Measurements from ENCODE around the gene ZNF426.
"Not testable (repeated sequence)": the region's sequence is repeated elsewhere in the genome, so short reads cannot be mapped to it uniquely, and the experiment has no call there.

Gene ZNF426

DNA sequence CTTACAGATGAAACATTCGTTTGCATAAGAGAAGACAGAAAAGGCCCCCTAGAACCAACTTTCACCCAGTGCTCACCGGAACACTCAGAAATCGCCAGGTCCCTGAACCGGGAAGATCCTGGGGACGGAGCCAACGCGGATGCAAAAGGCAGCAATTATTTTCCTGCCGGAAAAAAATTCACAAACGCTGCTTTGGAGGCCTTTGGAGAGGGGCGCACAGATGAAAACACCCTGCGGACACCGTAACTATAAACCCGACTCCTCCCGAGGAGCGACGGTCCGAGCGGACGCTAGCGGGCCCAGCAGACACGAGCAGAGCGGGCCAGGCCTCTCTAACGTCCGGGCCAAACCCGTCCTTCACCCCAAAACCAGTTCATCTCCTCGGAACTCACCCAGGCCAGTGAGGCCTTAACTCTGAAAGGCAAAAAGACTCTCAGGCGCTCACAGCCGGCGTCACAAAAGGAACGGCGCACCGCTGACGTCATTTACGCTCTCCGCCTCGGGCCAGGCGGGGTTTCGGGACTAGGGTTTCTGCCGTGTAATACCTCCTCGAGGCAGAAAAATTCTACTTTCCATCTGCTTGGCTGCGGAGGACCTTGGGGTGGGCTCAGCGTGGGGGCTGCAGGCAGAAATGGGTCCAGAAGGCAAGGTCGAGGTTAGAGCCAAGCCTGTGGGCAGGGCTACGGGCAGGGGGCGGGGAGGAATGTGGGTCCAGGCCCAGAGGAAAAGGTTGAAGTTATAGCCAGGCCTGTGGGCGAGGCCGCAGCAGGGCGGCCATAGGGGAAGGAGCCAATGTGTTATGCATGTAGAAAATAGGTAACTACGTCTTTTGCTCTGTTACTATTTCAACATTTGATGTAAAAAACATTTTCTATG, at the start of gene ZNF426:
Gene ZNF426 (minus strand): TSS at position 463 of the 876 bp plus-strand sequence. CDS start 2,413 bp downstream, outside the sequence.
- DNase-seq (ENCODE audit: low read depth) = peak; percentile 80

DNA sequence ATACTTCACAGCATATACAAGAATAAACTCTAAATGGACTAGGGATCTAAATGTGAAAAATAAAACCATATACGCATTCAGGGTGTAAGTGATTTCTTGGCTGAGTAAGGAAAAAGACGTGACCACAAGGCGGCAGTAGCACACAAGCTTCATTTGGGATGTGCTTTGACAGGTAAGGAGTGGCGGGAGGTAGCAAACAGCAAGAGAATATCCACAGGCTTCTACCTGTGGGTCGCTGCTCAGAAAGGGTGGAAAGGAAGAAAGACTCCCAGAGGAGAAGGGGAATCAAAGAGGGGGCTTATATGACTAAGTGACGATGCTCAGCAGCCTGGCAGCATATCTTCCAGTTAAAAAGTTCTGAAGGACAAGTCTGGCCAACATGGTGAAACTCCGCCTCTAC, 48.3 kb upstream of the ZNF426 start:
- DNase-seq (ENCODE audit: low read depth) = peak; percentile 57

DNA sequence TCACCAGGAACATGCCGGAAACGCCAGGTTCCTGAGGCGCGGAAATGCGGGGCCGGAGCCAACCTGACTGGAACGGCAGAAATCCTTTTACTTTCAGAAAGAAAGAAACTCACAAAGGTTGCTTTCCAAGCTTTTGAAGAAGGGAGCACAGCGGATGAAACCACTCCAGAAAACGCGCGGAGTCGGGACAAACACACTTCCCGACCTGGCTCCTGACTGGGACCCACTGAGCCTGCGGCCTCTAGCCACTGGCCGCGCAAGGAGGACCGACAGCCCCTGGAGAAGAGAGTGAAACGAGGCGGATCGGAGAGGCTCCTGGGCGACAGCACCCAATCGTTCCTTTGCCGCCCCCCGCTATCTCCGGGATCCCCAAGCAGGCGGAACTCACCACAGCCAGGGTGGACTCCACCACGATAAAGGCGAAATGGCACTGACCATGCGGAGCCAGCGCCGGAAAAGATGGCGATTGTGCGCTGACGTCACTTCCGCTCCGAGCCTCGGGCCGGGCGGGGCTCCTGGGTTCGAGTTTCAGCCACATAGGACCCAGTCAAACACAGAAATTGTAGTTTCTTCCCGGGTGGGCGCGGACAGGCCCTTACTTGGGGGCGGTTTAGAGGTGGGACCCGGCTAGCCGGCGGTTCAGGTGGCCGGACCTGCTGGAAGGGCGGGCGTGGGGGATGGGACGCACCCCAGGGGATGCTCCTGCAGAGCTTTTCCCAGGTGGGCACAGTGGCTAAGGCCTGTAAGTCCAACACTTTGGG, 45.8 kb upstream of the ZNF426 start, which contains the start of gene ZNF121:
Gene ZNF121 (minus strand): TSS at position 432 of the 761 bp plus-strand sequence. CDS start 16,407 bp downstream, outside the sequence.
- peak; percentile 81 for DNase-seq (ENCODE audit: low read depth)

DNA sequence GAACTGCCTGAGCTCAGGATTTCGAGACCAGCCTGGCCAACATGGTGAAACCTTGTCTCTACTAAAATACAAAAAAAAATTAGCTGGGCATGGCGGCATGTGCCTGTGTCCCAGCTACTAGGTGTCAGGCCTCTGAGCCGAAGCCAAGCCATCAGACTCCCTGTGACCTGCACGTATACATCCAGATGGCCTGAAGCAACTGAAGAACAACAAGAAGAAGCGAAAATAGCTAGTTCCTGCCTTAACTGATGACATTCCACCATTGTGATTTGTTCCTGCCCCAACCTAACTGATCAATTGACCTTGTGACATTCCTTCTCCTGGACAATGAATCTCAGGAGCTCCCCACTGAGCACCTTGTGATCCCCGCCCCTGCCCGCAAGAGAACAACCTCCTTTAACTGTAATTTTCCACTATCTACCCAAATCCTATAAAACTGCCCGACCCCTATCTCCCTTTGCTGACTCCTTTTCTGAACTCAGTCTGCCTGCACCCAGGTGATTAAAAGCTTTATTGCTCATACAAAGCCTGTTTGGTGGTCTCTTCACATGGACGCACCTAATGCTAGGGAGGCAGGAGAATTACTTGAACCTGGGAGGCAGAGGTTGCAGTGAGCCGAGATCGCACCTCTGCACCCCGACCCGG, 43.8 kb upstream of the ZNF426 start:
- not testable (repeated sequence) for DNase-seq (ENCODE audit: low read depth)

DNA sequence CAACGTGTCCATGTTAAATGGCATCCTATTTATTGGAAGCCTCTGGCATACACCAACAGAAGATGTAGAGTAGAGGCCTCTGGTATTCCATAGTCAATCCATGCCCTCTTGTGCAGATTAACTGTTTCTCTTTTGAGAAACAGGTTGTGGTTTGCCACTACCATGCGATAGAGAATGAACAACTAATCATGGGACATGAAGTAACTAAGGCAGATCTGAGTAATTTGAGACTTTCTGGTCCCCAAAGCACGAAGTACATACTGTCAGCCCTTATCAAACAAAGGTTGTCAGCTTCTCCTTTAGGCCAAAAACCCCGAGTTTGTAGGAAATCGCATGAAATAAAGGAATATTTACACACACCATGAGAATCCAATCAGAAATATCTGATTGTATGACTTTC, 42.3 kb upstream of the ZNF426 start:
- no peak for DNase-seq (ENCODE audit: low read depth)

DNA sequence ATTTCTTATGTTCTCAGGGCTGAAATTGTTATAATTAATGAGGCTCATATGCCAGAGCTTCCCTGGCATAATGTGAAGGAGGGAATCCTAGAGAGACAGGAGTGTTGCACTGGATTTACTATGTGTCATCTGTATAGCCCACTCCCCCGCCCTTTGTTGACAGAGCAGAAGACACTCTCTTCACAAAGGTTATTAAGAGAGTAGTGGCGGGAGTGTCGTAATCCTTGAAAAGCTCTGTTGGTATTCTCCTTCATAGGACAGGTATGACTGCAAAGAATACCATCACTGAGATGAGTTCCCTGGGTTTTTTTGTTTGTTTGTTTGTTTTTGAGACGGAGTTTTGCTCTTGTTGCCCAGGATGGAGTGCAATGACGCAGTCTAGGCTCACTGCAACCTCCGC, 31.8 kb upstream of the ZNF426 start:
- no peak for DNase-seq (ENCODE audit: low read depth)

DNA sequence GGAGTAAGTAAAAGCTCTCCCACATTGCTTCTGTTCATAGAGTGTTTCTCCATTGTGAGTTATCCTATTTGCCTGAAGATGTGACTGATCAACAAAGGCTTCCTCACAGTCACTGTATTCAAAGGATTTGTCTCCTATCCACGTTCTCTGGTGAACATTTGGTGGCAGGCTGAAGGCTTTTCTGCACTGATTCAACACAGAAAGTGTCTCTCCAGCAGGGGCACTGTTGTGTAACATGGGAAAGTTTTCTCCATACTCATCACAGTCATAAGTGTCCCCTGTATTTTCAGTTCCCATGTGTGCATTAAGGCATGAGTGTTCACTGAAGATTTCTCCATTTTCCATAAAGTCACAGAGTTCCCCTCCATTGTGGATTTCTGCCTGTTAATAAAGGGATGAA, 28.3 kb upstream of the ZNF426 start:
- no peak for DNase-seq (ENCODE audit: low read depth)

DNA sequence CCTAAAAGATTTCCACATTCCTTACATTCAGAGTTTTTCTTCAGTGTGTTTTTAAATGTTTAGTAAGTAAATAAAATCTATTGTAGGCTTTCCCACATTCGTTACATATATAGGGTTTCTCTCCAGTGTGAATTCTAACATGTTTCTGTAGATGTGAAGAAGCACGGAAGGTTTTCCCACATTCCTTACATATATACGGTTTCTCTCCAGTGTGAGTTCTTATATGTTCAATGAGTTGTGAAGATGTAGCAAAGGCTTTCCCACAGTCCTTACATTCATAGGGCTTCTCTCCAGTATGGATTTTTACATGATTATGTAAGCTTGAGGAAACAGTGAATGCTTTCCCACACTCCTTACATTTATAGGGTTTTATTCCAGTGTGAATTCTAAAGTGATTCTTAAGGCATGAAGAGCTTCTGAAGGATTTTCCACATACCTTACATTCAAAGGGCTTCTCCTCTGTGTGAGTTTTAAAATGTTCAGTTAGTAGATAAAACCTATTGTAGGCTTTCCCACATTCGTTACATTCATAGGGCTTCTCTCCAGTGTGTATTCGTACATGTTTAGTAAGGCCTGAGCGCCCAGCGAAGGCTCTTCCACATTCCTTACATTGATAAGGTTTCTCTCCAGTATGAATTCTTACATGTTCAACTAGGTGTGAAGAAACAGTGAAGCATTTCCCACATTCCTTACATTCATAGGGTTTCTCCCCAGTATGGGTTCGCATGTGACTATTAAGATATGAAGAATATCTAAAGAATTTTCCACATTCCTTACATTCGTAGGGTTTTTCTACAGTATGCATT, 27.7 kb upstream of the ZNF426 start:
- DNase-seq (ENCODE audit: low read depth) = no peak

DNA sequence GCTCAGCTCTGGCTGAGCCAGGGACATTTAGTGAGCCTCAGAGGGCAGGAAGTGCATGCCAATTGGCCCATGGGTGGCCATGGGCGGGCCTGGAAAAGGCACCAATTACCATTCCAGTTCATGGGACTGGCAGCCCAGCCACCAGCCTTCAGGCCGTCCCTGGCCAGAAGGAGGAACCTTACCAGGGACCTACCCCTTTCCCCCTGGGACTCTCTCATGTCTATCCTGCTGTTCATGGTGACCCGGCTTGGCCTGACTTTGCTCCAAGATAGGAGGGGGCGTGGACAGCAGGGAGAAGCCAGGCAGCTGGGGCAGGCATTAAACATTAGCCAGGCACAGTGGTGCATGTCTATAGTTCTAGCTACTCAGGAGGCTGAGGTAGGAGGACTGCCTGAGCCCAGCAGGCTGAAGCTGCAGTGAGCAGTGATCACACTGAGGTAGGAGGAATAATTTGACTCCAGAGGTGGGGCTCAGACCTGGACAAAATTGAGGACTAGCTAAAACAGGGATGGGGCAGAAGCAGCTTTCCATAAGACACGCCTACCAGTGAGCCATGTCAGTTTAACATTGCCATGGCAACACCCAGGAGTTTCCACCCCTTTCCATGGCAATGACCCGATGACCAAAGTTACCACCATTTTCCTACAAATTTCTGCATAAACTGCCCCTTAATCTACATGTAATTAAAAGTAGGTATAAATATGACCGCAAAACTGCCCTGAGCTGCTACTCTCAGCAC, 14.3 kb upstream of the ZNF426 start:
- DNase-seq (ENCODE audit: low read depth) = no peak

DNA sequence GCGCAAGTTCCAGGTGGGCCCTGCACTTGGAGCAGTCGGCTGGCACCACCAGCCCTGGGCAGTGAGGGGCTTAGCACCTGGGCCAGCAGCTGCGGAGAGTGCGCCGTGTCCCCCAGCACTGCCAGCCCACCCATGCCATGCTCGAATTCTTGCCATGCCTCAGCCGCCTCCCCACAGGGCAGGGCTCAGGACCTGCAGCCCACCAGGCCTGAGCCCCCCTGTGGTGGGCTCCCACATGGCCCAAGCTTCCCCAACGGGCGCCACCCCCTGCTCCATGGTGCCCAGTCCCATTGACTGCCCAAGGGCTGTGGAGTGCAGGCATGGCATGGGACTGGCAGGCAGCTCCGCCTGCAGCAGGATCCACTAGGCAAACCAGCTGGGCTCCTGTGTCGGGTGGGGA, 9.4 kb upstream of the ZNF426 start:
- DNase-seq (ENCODE audit: low read depth) = no peak

DNA sequence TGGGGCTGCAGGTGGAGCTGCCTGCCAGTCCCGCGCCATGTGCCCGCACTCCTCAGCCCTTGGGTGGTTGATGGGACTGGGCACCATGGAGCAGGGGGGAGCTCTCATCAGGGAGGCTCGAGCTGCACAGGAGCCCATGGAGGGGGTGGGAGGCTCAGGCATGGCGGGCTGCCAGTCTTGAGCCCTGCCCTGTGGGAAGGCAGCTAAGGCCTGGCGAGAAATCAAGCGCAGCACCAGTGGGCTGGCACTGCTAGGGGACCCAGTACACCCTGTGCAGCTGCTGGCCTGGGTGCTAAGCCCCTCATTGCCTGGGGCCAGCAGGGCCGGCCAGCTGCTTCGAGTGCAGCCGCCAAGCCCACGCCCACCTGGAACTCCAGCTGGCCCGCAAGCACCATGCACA, 2.8 kb upstream of the ZNF426 start:
- DNase-seq (ENCODE audit: low read depth) = not testable (repeated sequence)

DNA sequence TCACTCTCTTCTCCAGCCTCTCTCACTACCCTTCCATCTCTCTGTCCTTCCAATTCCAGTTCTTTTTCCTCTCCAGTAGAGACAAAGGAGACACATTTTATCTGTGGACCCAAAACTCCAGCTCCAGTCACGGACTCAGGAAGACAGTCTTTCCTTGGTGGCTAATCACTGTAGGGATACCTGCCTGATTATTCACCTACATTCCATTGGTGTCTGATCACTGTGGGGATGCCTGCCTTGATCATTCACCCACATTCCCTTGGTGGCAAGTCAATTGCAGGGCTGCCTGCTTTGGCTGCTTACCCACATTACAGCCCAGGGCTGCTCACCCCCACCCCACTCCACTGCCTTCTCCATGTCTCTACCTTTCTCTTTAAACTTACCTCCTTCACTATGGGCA, 1.5 kb upstream of the ZNF426 start:
- DNase-seq (ENCODE audit: low read depth) = not testable (repeated sequence)

DNA sequence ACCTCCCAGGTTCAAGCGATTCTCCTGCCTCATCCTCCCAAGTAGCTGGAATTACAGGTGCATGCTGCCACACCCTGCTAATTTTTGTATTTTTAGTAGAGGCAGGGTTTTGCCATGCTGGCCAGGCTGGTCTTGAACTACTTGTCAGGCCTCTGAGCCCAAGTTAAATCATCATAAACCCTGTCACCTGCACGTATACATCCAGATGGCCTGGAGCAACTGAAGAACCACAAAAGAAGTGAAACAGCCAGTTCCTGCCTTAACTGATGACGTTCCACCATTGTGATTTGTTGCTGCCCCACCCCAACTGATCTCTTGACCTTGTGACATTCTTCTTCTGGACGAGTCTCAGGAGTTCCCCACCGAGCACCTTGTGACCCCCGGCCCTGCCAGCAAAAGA, 756 bp upstream of the ZNF426 start:
- DNase-seq (ENCODE audit: low read depth) = not testable (repeated sequence)

DNA sequence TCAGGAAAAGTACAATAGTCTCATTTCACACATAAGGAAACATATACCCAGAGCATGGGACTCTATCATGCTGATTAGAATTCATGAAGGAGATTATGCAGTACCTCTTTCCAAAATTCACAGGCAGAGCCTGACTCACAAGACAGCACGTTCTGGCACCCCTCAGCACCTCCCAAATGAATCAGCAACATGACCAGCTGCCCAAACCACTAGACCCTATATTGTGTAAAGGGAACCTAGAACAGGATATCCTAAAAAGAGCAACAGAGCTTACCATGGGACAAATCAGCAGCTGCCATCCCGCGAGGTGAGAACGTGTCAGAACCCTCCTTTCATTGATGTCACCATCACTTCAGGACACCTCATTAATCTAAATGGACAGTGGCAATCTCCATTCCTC, 2.5 kb downstream of the ZNF426 start:
- DNase-seq (ENCODE audit: low read depth) = no peak

DNA sequence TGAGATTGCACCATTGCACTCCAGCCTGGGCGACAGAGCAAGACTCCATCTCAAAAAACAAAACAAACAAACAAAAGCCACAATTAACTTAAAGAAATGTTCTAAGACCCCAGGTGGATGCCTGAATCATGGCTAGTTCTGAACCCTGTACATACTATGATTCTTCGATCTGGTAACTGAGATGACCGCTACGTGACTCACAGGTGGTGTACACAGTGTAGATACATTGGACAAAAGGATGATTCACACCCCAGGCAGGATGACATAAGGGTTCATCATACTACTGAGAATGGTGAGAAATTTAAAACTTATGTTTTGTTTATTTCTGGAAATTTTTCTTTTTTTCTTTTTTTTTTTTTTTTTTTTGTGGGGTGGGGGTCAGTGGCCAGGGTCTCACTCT, 6.5 kb downstream of the ZNF426 start:
- no peak for DNase-seq (ENCODE audit: low read depth)

DNA sequence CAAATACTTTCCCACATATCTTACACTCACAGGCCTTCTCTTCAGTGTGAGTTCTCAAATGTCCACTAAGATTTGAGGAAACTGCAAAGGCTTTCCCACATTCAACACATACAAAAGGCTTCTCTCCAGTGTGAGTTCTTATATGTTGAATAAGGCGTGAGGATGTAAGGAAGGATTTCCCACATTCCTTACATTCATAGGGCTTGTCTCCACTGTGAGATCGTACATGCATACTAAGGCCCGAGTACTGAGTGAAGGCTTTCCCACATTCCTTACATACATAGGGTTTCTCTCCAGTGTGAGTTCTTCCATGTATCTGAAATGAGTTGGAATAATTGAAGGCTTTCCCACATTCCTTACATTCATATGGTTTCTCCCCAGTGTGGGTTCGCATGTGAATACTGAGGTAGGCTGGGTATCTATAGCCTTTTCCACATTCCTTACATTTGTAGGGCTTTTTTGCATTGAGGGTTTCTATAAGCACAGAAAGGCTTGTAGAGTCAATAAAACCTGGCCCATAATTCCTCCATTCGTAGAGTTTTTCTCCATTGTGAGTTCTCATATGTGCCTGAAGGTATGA, 9.6 kb downstream of the ZNF426 start:
- no peak for DNase-seq (ENCODE audit: low read depth)

DNA sequence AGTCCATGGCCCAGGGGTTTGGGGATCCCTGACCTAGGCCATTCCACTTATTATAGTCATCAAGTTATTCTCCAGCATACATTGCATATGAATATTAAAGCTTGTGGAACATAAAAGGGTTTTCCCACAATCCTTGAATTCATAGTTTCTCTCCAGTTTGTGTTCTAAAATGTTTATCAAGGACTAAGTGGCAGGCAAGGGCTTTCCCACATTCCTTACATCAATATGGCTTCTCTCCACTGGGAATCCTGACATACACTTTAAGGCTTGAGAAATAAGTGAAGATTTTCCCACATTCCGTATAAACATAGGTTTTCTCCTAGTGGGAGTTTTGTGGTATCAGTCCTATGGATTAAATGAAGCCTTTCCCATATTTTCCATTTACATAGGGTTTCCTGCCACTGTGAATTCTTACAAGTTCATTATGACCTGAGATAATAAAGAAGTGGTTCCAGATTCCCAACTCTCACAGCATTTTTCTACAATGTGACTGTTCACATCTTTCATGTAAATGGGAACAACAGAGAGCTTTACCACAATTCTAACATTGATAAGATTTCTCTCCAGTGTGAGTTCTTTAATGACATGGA, 14.5 kb downstream of the ZNF426 start:
- no peak for DNase-seq (ENCODE audit: low read depth)

DNA sequence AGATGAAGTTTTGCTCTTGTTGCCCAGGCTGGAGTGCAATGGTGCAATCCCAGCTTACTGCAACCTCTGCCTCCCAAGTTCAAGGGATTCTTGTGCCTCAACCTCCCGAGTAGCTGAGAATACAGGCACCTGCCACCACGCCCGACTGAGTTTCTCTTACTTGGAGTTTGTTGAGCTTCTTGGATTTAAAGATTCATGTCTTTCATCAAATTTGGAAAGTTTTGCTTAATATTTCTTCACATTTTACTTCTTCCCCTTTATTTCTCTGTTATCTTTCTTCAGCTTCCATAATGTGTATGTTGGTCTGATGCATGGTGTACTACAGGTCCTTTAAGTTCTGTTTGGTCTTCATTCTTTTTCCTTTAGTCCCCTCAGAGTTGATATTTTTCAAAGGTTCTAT, 31.2 kb downstream of the ZNF426 start:
- DNase-seq (ENCODE audit: low read depth) = no peak

DNA sequence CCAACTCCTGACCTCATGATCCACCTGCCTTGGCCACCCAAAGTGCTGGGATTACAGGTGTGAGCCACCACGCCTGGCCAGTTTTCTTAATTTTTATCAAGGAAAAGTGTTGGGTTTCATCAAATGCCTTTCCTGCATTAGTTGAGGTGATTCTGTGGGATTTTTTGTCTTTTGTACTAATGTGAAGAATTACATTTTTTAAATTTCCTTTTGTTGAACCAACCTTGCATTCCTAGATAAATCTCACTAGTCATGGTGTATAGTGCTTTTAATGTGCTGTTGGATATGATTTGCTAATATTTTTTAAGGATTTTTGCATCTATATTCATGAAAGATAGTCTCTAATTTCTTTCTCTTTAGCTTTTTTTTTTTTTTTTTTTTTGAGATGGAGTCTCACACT, 37.6 kb downstream of the ZNF426 start:
- DNase-seq (ENCODE audit: low read depth) = no peak

DNA sequence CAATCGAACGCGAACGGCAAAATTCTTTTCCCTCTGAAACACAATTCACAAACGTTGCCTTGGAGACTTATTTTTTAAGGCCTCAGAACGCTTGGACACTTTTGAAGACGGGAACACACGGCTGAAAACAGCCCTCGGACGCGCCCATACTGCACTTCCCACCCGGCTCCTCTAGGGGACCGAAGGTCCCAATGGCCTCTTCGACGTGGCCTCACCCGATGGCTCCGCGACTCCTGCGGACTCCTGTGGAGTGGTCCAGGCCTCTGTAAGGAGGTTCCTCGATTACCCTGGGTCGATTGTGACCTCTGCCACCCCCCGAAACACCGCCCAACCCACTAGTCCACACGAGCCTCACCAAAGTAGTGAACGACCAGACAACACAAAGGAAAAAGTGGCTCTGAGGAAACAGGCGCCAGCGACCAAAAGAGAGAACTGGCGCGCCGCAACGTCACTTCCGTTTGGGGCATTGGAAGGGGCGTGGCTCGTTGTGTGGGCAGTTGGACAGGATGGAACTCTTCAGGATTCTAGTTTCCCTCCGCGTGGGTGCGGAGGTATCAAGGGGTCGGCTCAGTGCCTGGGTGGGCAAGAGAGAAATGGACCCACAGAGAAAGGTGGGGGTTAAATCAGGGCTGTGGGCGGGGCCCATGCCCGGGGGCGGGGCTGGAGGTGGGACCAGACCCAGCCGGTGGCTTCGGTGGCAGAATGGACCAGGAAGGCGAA, 40.1 kb downstream of the ZNF426 start, which contains the start of gene ZNF560:
Gene ZNF560 (minus strand): TSS at position 434 of the 720 bp plus-strand sequence. CDS start 23,303 bp downstream, outside the sequence.
- peak; percentile 3 for DNase-seq (ENCODE audit: low read depth)

Data from activated T-cell treated with anti-CD3 and anti-CD28 coated beads for 48 hours (primary cell).